Astrocyte of the spinal cord (primary cell): ENCODE data around the gene FRMPD4.
"Not testable (repeated sequence)": the region's sequence is repeated elsewhere in the genome, so short reads cannot be mapped to it uniquely, and the experiment has no call there.

ENCODE experiments used
- DNase-seq: peaks from one replicate; pipeline ENCODE4 v3.0.0; 2011; ENCODE audit warnings: low read depth, low spot score
- H3K4me3 ChIP-seq: 2 replicates; pipeline ENCODE4 v1.5.1; 2011; ENCODE audit warnings: low read depth, mild to moderate bottlenecking, low read length, moderate library complexity
- in situ Hi-C: cut with HindIII; loops from 2 replicates; pipeline ENCODE4 v1.10.0; 2017; ENCODE audit warnings: low sequenced_read_pairs
- TF ChIP-seq, protein P1 (sequence below): IDR thresholded peaks from 2 replicates; pipeline ENCODE4 v1.5.1; 2012; ENCODE audit warnings: low read depth, mild to moderate bottlenecking, low read length, inconsistent platforms

The FRMPD4 gene

GRCh38 chrX:12497832-12498591 lies 359.7 kb downstream of the FRMPD4 start:
- TF ChIP-seq, protein P1, sequence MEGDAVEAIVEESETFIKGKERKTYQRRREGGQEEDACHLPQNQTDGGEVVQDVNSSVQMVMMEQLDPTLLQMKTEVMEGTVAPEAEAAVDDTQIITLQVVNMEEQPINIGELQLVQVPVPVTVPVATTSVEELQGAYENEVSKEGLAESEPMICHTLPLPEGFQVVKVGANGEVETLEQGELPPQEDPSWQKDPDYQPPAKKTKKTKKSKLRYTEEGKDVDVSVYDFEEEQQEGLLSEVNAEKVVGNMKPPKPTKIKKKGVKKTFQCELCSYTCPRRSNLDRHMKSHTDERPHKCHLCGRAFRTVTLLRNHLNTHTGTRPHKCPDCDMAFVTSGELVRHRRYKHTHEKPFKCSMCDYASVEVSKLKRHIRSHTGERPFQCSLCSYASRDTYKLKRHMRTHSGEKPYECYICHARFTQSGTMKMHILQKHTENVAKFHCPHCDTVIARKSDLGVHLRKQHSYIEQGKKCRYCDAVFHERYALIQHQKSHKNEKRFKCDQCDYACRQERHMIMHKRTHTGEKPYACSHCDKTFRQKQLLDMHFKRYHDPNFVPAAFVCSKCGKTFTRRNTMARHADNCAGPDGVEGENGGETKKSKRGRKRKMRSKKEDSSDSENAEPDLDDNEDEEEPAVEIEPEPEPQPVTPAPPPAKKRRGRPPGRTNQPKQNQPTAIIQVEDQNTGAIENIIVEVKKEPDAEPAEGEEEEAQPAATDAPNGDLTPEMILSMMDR: no peak
- in situ Hi-C loops: no loop called here
- no peak for DNase-seq
- no peak overlapping the region for H3K4me3 ChIP-seq

GRCh38 chrX:12505127-12505526 lies 366.9 kb downstream of the FRMPD4 start:
- in situ Hi-C loops: no loop called here
- TF ChIP-seq, protein P1: no peak

DNA sequence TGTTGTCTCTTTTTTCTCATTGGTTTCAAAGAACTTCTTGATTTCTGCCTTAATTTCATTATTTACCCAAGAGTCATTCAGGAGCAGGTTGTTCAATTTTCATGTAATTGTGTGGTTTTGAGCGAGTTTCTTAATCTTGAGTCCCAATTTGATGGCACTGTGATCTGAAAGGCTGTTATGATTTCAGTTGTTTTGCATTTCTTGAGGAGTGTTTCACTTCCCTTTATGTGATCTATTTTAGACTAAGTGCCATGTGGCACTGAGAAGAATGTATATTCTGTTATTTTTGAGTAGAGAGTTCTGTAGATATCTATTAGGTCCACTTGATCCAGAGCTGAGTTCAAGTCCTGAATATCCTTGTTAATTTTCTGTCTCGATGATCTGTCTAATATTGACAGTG lies 377.1 kb downstream of the FRMPD4 start:
- DNase-seq, in situ Hi-C loops: not testable (repeated sequence)

More at GRCh38 chrX:12505127-12505526, 366.9 kb downstream of the FRMPD4 start:
- no peak for DNase-seq
- no peak overlapping the region for H3K4me3 ChIP-seq

DNA sequence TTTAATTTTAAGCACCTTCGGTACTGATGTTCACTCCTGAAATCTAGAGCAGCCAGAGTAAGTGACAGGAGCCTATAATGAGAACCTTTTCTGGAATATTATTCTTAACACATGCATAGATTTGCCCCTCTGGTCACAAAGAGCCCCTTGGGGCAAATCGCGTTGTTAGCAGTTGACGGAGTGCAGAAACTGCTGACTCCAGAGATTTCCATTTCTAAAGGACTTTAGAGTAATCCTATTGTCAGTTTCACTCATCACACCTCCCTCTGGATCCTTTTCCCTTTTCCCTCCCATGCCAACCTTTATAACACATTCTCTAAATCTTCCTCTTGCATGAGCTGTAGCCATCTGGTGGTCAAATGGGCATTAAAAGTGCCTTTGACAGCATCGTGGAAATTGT lies 388.0 kb downstream of the FRMPD4 start:
- no peak for DNase-seq
- in situ Hi-C loops: no loop called here
- TF ChIP-seq, protein P1: no peak
- H3K4me3 ChIP-seq: no peak overlapping the region

More for the DNA sequence above, 377.1 kb downstream of the FRMPD4 start:
- not testable (repeated sequence) for H3K4me3 ChIP-seq

- H3K4me3 ChIP-seq, in situ Hi-C loops, DNase-seq: not testable (repeated sequence)
These were observed 399.8 kb downstream of the FRMPD4 start for GRCh38 chrX:12538096-12538495.

DNA sequence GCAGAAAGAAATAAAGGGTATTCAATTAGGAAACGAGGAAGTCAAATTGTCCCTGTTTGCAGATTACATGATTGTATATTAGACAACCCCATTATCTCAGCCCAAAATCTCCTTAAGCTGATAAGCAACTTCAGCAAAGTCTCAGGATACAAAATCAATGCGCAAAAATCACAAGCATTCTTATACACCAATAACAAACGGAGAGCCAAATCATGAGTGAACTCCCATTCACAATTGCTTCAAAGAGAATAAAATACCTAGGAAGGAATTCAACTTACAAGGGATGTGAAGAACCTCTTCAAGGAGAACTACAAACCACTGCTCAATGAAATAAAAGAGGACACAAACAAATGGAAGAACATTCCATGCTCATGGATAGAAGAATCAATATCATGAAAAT lies 404.0 kb downstream of the FRMPD4 start:
- DNase-seq, in situ Hi-C loops, H3K4me3 ChIP-seq: not testable (repeated sequence)

GRCh38 chrX:12548341-12548740 lies 410.1 kb downstream of the FRMPD4 start:
- no peak overlapping the region for H3K4me3 ChIP-seq
- in situ Hi-C loops: no loop called here
- TF ChIP-seq, protein P1: no peak
- no peak for DNase-seq

DNA sequence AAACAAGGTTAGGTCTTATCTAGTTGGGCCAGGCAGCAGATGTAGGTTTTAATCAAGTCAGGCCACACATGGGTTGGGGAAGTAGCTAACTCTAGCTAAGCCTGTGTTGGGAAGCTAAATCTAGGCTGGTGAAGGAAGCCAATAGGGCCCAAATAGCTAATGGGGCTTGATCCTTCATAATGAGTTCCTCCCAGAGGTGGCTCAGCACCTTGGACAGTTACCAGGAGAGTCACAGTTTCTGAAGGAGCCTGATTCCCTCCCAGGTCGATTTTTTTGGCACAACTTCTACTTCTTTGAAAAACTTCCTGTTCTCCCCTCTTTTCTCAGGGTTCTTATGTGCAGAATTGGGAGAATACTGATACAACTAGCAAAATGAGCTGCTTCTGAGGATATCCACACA lies 410.5 kb downstream of the FRMPD4 start:
- in situ Hi-C loops: no loop called here
- peak; percentile 18 for DNase-seq

More for the DNA sequence above, 410.5 kb downstream of the FRMPD4 start:
- no peak overlapping the region for H3K4me3 ChIP-seq
- TF ChIP-seq, protein P1: no peak
